SK-N-SH treated with all-trans-retinoic acid at 6 μM for 48 hours (cell line): ENCODE results near the gene MSRB3.

Experiments used
- ZFP3 ChIP-seq: fragments of 250-450 bp; sonication (Bioruptor Pico); IDR thresholded peaks from 2 replicates; pipeline ENCODE4 v1.5.0; 2020; ENCODE audit warnings: mild to moderate bottlenecking, moderate library complexity
- ZNF8 ChIP-seq: fragments of 450-650 bp; formaldehyde crosslinking; IDR thresholded peaks from 2 replicates; pipeline ENCODE4 v1.5.0; 2020; ENCODE audit warnings: mild to moderate bottlenecking, moderate library complexity

DNA sequence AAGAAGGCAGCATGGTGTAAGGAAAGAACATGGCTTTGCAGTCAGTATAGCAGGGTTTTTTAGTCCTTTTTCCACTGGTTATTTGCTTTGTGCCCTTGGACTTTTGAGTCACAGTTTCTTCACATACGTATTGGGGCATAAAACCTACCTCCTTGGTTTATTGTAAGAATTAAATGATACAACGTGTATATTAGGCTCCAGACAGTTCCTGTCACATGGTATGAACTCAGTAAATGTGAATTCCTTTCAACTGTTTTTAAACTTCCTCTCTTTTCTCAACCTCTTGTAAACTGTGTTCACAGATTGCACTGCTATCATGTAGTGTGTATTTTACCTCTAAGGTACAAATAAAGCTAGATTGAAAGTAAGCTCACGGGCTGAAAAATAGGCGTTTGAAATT, 29.5 kb downstream of the MSRB3 start:
- TF ChIP-seq ZFP3 (CRISPR knock-in tag) (no peak), ZNF8 (no peak)
